SU-DHL-6 (cell line): Measurements from ENCODE around the gene RIMBP2.

Experiments used
- CTCF ChIP-seq: fragments of 200-600 bp; sonication (generic); IDR thresholded peaks from one replicate; pipeline ENCODE4 v1.5.1; 2017; ENCODE audit warnings: antibody characterized with exemption, mild to moderate bottlenecking, low read length, moderate library complexity; ENCODE audit not compliant: insufficient read depth, poor library complexity, severe bottlenecking
- EZH2phosphoT487 ChIP-seq: fragments of 200-600 bp; sonication (generic), shearing (Covaris generic); conservative IDR thresholded peaks from 2 replicates; pipeline ENCODE4 v1.6.1; 2018; ENCODE audit warnings: mild to moderate bottlenecking, antibody characterized with exemption, low read length, moderate library complexity, mixed read lengths

DNA sequence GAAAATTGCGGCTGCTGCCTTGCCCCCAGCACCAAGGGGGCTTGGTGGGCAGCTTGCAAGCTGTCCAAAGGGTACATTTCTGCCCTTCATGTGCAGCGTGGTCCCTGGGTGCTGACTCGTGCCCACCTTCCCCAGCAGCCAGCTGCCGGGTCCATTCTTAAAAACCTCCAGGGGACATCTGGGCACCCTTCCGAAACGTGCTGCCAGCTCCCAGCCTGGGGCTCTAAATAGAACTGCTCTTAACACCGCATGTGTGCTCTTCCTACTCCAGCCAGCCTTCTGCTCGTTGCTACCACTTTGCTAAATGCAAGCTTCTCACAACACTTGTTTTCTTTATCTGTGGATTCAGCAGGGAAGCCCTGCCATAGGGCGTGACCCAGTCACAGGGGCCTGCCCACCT is 66.0 kb downstream of the RIMBP2 start:
- TF ChIP-seq CTCF: no peak
- no peak for TF ChIP-seq EZH2phosphoT487
